ENCODE results near the gene LDLRAP1. TPM values are rescaled to one million over a fixed set of nuclear protein-coding genes. Genes with fewer than 3 reads are reported as not detected.

Gene LDLRAP1
- total and polyA plus RNA-seq, 2 of the 4 experiments (the other 2 are of a cell fraction) = 4.5 to 14.4 TPM

- no peak overlapping the region for H4K91ac ChIP-seq (ENCODE audit: insufficient read depth, low read depth, low read length)
- H3K9me1 ChIP-seq (ENCODE audit: insufficient read depth, low read length) = peaks cover 6% of the 10 kb centered on the region; the same call in 1 of the 2 replicates
- H3K18ac ChIP-seq (ENCODE audit: low read depth, low read length) = no peak overlapping the region
- no peak overlapping the region for H3K23ac ChIP-seq (ENCODE audit: low read depth, low read length)
- H3K79me1 ChIP-seq (ENCODE audit: low read depth in 1 of 2, low read length in 2 of 2) = no peaks in the 10 kb centered on the region
- no peak overlapping the region for H3K4me2 ChIP-seq (ENCODE audit: low read depth, low read length)
- H2AK5ac ChIP-seq (ENCODE audit: low read depth, low read length) = no peak overlapping the region
- no peak overlapping the region for H3K4me3 ChIP-seq (ENCODE audit: insufficient read depth, low read depth, low read length)
- DNase-seq (no peak), ATAC-seq (ENCODE audit: low read depth) (no peak)
- in situ Hi-C loops (cut with MboI; ENCODE audit: low sequenced_read_pairs) (loop anchor here (25.0 kb wide), 1 partner anchor 105 kb away; the partner anchor contains the start of gene RHCE), intact Hi-C loops (cut with micrococcal nuclease) (no loop called here), dilution Hi-C loops (cut with HindIII; ENCODE audit: low sequenced_read_pairs, unreplicated experiment) (no loop called here)
- WGBS, 2 experiments (ENCODE audit: extremely low coverage in 2 of 2, insufficient read length in 1 of 2) = 64% methylated on average over 5 of the region's 33 CpGs; no CpG with 5 or more reads in 1 of the 2 experiments
- H2BK20ac ChIP-seq (ENCODE audit: low read depth, low read length) = no peak overlapping the region
- H2BK120ac ChIP-seq (ENCODE audit: low read depth, low read length) = no peak overlapping the region
- no peak overlapping the region for H2BK5ac ChIP-seq (ENCODE audit: low read depth, low read length, poor library complexity, severe bottlenecking)
- no peak overlapping the region for H3K27ac ChIP-seq (ENCODE audit: insufficient read depth, low read length)
- H3K4me1 ChIP-seq (ENCODE audit: control insufficient read depth, insufficient read depth, low read length) = no peaks in the 10 kb centered on the region; the same call in 1 of the 2 replicates
- no peak overlapping the region for H3K14ac ChIP-seq (replicated peaks; ENCODE audit: low read depth, low read length)
- no peak overlapping the region for H4K5ac ChIP-seq (ENCODE audit: low read depth, low read length)
- peaks cover 12% of the 10 kb centered on the region for H3K27me3 ChIP-seq (ENCODE audit: control insufficient read depth, insufficient read depth, low read length)
- no peak overlapping the region for H3K56ac ChIP-seq (ENCODE audit: extremely low read depth, insufficient read depth, low read length)
- no peaks in the 10 kb centered on the region for H3K36me3 ChIP-seq (ENCODE audit: control insufficient read depth, insufficient read depth, low read length)
- BruUV-seq (replicated peaks) = no TSS peak
- no peak for TF ChIP-seq MXI1 (IDR thresholded peaks at IDR 0.05; ENCODE audit: borderline replicate concordance, low read depth, low read length)
- no peak for TF ChIP-seq ELK1 (IDR thresholded peaks at IDR 0.05; ENCODE audit: borderline replicate concordance, low read depth, low read length)
- no peak for TF ChIP-seq CEBPB (IDR thresholded peaks at IDR 0.05; ENCODE audit: low read depth, low read length)
- TF ChIP-seq RAD21 (IDR thresholded peaks at IDR 0.05; ENCODE audit: low read length) = no peak
- TF ChIP-seq POLR2A (IDR thresholded peaks at IDR 0.05; ENCODE audit: low read depth, low read length) = no peak
- TF ChIP-seq CTCF (conservative IDR thresholded peaks at IDR 0.05; ENCODE audit: low read depth, low read length) = no peak
- TF ChIP-seq MAFK (IDR thresholded peaks at IDR 0.05; ENCODE audit: low read depth, low read length) = no peak
- TF ChIP-seq SMC3 (IDR thresholded peaks at IDR 0.05; ENCODE audit: low read depth, low read length) = no peak
- no peak for TF ChIP-seq RCOR1 (IDR thresholded peaks at IDR 0.05; ENCODE audit: insufficient replicate concordance, low read length)
- no peak for TF ChIP-seq BHLHE40 (IDR thresholded peaks at IDR 0.05; ENCODE audit: low read depth, low read length)
- TF ChIP-seq CHD1 (IDR thresholded peaks at IDR 0.05; ENCODE audit: low read depth, low read length) = no peak
- TF ChIP-seq MAZ (IDR thresholded peaks at IDR 0.05; ENCODE audit: borderline replicate concordance, low read depth, low read length) = no peak
- TF ChIP-seq NFE2L2 (IDR thresholded peaks at IDR 0.05; ENCODE audit: low read depth, low read length) = no peak
- TF ChIP-seq RFX5 (IDR thresholded peaks at IDR 0.05; ENCODE audit: low read depth, low read length) = no peak
- CTCF ChIA-PET = interaction anchor here (1.2 kb wide), 1 partner anchor 14 kb away, joined by 3 read pairs; no protein-coding TSS in a partner anchor
- peaks cover 5% of the 10 kb centered on the region for H3K9me3 ChIP-seq (ENCODE audit: control insufficient read depth, insufficient read depth, low read length)
- no peak overlapping the region for H2AFZ ChIP-seq (replicated peaks; ENCODE audit: low read length, poor library complexity)
- H3K4ac ChIP-seq (ENCODE audit: low read depth, low read length) = no peak overlapping the region
- no peaks in the 10 kb centered on the region for H4K20me1 ChIP-seq (ENCODE audit: insufficient read depth, low read length)
- H3K9ac ChIP-seq (ENCODE audit: low read depth, low read length) = no peak overlapping the region
- POLR2A ChIA-PET (ENCODE audit: unreplicated experiment) = no interaction called here
- no peak overlapping the region for H2BK15ac ChIP-seq (ENCODE audit: low read depth, low read length)
- no peak overlapping the region for H4K8ac ChIP-seq (ENCODE audit: low read depth in 2 of 2, low read length in 2 of 2)
- peak overlapping the region; percentile 1 for H2AK9ac ChIP-seq (replicated peaks; ENCODE audit: low read depth, low read length, poor library complexity)
Measured at GRCh38 chr1:25517476-25518394, 25.7 kb upstream of the LDLRAP1 start.
